Neural cell (in vitro differentiated cells): ENCODE measurements around the gene PRKAR1B. TPM values are rescaled to one million over a fixed set of nuclear protein-coding genes. Genes with fewer than 3 reads are reported as not detected.

Source experiments
- H2AFZ ChIP-seq: fragments of 200-600, 300-800 bp; sonication (generic), shearing (Covaris generic); 2 replicates; pipeline ENCODE4 v1.6.0; 2014; ENCODE audit warnings: low read depth, mild to moderate bottlenecking, antibody characterized with exemption, low read length, moderate library complexity
- H3F3A ChIP-seq: fragments of 200-600 bp; shearing (Covaris generic); 2 replicates; pipeline ENCODE4 v1.6.1; 2016; ENCODE audit warnings: mild to moderate bottlenecking, moderate library complexity, mixed read lengths, antibody characterized with exemption, low read length; ENCODE audit not compliant: insufficient read depth, poor library complexity, severe bottlenecking
- H3K27ac ChIP-seq: fragments of 200-600, 300-800 bp; sonication (generic), shearing (Covaris generic); 2 replicates; pipeline ENCODE4 v1.5.1; 2014; ENCODE audit warnings: mild to moderate bottlenecking, low read length, moderate library complexity
- H3K27me3 ChIP-seq: fragments of 300-800, 200-600 bp; sonication (generic), shearing (Covaris generic); 2 replicates; pipeline ENCODE4 v1.6.0; 2014; ENCODE audit warnings: mild to moderate bottlenecking, low read depth, low read length, moderate library complexity; ENCODE audit not compliant: insufficient read depth
- H3K36me3 ChIP-seq: fragments of 300-800, 200-600 bp; sonication (generic), shearing (Covaris generic); 2 replicates; pipeline ENCODE4 v1.5.1; 2014; ENCODE audit warnings: mild to moderate bottlenecking, antibody characterized with exemption, low read length, moderate library complexity; ENCODE audit not compliant: insufficient read depth
- H3K4me2 ChIP-seq: fragments of 300-800, 200-600 bp; sonication (generic), shearing (Covaris generic); 2 replicates; pipeline ENCODE4 v1.6.0; 2014; ENCODE audit warnings: mild to moderate bottlenecking, low read length
- H3K4me3 ChIP-seq: fragments of 300-800, 200-600 bp; sonication (generic), shearing (Covaris generic); 2 replicates; pipeline ENCODE4 v1.5.1; 2014; ENCODE audit warnings: mild to moderate bottlenecking, low read length, moderate library complexity
- H3K79me2 ChIP-seq: fragments of 200-600 bp; shearing (Covaris generic); replicated peaks from 2 replicates; pipeline ENCODE4 v1.6.0; 2014; ENCODE audit warnings: mild to moderate bottlenecking, low read length, moderate library complexity; ENCODE audit not compliant: insufficient read depth
- H3K9ac ChIP-seq: fragments of 300-800, 200-600 bp; sonication (generic), shearing (Covaris generic); 2 replicates; pipeline ENCODE4 v1.6.1; 2016; ENCODE audit warnings: mild to moderate bottlenecking, low read length, mixed read lengths
- H3K9me2 ChIP-seq: fragments of 200-600 bp; shearing (Covaris generic); 2 replicates; pipeline ENCODE4 v1.6.1; 2016; ENCODE audit warnings: mild to moderate bottlenecking, low read length, mixed read lengths; ENCODE audit not compliant: insufficient read depth
- H3K9me3 ChIP-seq: fragments of 200-600, 300-800 bp; sonication (generic), shearing (Covaris generic); 2 replicates; pipeline ENCODE4 v1.6.1; 2016; ENCODE audit warnings: mild to moderate bottlenecking, mixed run types, low read length, moderate library complexity, mixed read lengths
- H4K20me1 ChIP-seq: fragments of 200-600 bp; shearing (Covaris generic); 2 replicates; pipeline ENCODE4 v1.6.1; 2016; ENCODE audit warnings: mild to moderate bottlenecking, mixed run types; ENCODE audit not compliant: insufficient read depth
- EP300 ChIP-seq: fragments of 450-650 bp; conservative IDR thresholded peaks from 2 replicates; pipeline ENCODE4 v1.6.1; 2014; ENCODE audit warnings: antibody characterized with exemption, mild to moderate bottlenecking, moderate library complexity; ENCODE audit not compliant: poor library complexity, severe bottlenecking
- EZH2 ChIP-seq: fragments of 200-600, 300-800 bp; shearing (Covaris generic), sonication (generic); IDR thresholded peaks from 2 replicates; pipeline ENCODE4 v1.6.1; 2014; ENCODE audit warnings: antibody characterized with exemption, low read length, borderline replicate concordance, mild to moderate bottlenecking; ENCODE audit not compliant: insufficient read depth, poor library complexity, severe bottlenecking
- MXI1 ChIP-seq: fragments of 450-650 bp; conservative IDR thresholded peaks from 2 replicates; pipeline ENCODE4 v1.6.1; 2014; ENCODE audit warnings: antibody characterized with exemption, mild to moderate bottlenecking; ENCODE audit not compliant: poor library complexity, severe bottlenecking
- POLR2AphosphoS5 ChIP-seq: IDR thresholded peaks from 2 replicates; pipeline ENCODE4 v1.6.1; 2012
- RAD21 ChIP-seq: fragments of 450-650 bp; conservative IDR thresholded peaks from 2 replicates; pipeline ENCODE4 v1.6.1; 2014; ENCODE audit warnings: antibody characterized with exemption, mild to moderate bottlenecking, moderate library complexity
- SMC3 ChIP-seq: fragments of 450-650 bp; conservative IDR thresholded peaks from 2 replicates; pipeline ENCODE4 v1.6.1; 2014; ENCODE audit warnings: antibody characterized with exemption, mild to moderate bottlenecking, moderate library complexity; ENCODE audit not compliant: poor library complexity
- TAF1 ChIP-seq: IDR thresholded peaks from 2 replicates; pipeline ENCODE4 v1.6.1; 2012; ENCODE audit warnings: low read depth
- polyA plus RNA-seq: library from polyadenylated mRNA; depleted of rRNA; stranded (reverse); fragments of >200 nt; gene quantifications from 2 replicates; pipeline ENCODE4 v1.2.3, GENCODE V29; 2014
- TF ChIP-seq, protein P1 (sequence below): fragments of 450-650 bp; IDR thresholded peaks from 2 replicates; pipeline ENCODE4 v1.5.1; 2014; ENCODE audit warnings: antibody characterized with exemption, mild to moderate bottlenecking, moderate library complexity; ENCODE audit not compliant: poor library complexity, severe bottlenecking
- TF ChIP-seq, protein P2 (sequence below): IDR thresholded peaks from 2 replicates; pipeline ENCODE4 v1.6.1; 2012; ENCODE audit warnings: borderline replicate concordance

PRKAR1B gene
- polyA plus RNA-seq, 1 donor from 2014 or later = 38.6 TPM

DNA sequence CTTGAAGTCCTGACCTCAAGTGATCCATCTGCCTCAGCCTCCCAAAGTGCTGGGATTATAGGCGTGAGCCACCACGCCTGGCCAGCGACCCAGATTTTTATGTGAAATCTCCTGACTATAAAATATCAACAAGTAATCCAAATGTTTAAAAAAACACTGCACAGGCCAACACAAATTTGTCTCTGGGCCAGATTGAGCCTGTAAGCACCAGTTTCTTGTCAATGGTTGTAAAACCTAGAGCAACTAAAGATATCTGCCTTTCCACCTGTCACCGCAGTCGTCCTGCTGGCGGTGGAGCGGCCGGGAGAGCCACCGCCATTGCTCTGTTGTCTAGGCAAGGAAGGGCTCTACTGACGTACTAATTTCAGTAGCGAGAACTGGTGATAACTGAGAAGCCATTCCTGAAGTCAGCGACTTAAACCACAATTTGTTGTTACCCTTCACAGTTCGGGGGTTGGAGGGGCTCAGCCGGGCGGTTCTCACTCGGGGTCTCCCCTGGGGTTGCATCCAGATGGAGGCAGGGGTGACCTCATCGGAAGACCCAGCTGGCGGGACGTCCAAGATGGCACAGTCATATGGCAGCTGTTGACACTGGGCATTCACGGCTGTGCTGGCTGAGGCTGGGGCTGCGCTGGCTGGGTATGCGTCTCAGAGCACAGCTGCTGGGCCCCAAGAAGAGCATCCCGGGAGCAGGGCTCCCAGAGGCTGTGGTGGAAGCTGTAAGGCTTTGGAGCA, 152.3 kb downstream of the PRKAR1B start:
- H3K79me2 ChIP-seq = no peaks in the 10 kb centered on the region
- no peak overlapping the region for H3K4me2 ChIP-seq
- no peaks in the 10 kb centered on the region for H3K36me3 ChIP-seq
- H3F3A ChIP-seq = no peaks in the 10 kb centered on the region
- H3K4me3 ChIP-seq = no peak overlapping the region
- no peaks in the 10 kb centered on the region for H3K9me3 ChIP-seq
- no peaks in the 10 kb centered on the region for H4K20me1 ChIP-seq
- TF ChIP-seq RAD21 = no peak
- H3K27ac ChIP-seq = no peak overlapping the region
- no peak overlapping the region for H3K9ac ChIP-seq
- H3K9me2 ChIP-seq = no peaks in the 10 kb centered on the region
- H2AFZ ChIP-seq = no peak overlapping the region
- H3K27me3 ChIP-seq = no peaks in the 10 kb centered on the region

DNA sequence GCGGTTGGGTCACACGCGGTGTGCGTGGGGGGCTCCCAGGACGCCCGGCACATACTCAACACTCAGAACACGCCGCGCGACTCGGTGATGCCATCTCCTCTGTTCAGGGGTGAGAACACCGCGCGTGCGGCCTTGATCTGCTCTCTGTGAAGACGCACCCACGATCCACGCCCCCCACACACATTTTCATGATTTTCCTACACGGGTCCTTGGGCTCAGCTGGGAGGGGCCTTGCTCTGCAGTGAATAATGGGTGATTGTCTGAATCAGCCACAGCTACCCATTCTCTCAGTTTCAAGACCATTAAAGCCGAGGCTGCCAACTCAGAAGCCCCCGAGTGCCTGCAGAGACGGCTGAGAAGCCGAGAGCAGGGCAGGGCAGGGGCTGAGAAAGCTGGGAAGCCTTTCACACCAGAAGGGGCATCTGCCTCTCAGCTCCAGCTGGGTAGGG, 153.1 kb downstream of the PRKAR1B start:
- Histone ChIP-seq H3K79me2 (no peaks in the 10 kb centered on the region), H3F3A (no peaks in the 10 kb centered on the region), H3K9ac (no peak overlapping the region), H3K36me3 (no peaks in the 10 kb centered on the region), H3K4me2 (no peak overlapping the region), H4K20me1 (no peaks in the 10 kb centered on the region), H2AFZ (no peak overlapping the region), H3K9me3 (no peaks in the 10 kb centered on the region), H3K4me3 (no peak overlapping the region), H3K9me2 (no peaks in the 10 kb centered on the region), H3K27me3 (no peaks in the 10 kb centered on the region), H3K27ac (no peak overlapping the region)
- TF ChIP-seq RAD21 (no peak), TAF1 (no peak), EZH2 (no peak), POLR2AphosphoS5 (no peak), MXI1 (no peak), EP300 (no peak), SMC3 (no peak)
- TF ChIP-seq, protein P1, sequence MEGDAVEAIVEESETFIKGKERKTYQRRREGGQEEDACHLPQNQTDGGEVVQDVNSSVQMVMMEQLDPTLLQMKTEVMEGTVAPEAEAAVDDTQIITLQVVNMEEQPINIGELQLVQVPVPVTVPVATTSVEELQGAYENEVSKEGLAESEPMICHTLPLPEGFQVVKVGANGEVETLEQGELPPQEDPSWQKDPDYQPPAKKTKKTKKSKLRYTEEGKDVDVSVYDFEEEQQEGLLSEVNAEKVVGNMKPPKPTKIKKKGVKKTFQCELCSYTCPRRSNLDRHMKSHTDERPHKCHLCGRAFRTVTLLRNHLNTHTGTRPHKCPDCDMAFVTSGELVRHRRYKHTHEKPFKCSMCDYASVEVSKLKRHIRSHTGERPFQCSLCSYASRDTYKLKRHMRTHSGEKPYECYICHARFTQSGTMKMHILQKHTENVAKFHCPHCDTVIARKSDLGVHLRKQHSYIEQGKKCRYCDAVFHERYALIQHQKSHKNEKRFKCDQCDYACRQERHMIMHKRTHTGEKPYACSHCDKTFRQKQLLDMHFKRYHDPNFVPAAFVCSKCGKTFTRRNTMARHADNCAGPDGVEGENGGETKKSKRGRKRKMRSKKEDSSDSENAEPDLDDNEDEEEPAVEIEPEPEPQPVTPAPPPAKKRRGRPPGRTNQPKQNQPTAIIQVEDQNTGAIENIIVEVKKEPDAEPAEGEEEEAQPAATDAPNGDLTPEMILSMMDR = no peak
- TF ChIP-seq, protein P2, sequence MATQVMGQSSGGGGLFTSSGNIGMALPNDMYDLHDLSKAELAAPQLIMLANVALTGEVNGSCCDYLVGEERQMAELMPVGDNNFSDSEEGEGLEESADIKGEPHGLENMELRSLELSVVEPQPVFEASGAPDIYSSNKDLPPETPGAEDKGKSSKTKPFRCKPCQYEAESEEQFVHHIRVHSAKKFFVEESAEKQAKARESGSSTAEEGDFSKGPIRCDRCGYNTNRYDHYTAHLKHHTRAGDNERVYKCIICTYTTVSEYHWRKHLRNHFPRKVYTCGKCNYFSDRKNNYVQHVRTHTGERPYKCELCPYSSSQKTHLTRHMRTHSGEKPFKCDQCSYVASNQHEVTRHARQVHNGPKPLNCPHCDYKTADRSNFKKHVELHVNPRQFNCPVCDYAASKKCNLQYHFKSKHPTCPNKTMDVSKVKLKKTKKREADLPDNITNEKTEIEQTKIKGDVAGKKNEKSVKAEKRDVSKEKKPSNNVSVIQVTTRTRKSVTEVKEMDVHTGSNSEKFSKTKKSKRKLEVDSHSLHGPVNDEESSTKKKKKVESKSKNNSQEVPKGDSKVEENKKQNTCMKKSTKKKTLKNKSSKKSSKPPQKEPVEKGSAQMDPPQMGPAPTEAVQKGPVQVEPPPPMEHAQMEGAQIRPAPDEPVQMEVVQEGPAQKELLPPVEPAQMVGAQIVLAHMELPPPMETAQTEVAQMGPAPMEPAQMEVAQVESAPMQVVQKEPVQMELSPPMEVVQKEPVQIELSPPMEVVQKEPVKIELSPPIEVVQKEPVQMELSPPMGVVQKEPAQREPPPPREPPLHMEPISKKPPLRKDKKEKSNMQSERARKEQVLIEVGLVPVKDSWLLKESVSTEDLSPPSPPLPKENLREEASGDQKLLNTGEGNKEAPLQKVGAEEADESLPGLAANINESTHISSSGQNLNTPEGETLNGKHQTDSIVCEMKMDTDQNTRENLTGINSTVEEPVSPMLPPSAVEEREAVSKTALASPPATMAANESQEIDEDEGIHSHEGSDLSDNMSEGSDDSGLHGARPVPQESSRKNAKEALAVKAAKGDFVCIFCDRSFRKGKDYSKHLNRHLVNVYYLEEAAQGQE = no peak
